GM18951 (cell line): ENCODE data around the gene TMEM266.

Experiments used
- POLR2A ChIP-seq: IDR thresholded peaks from 4 replicates; pipeline ENCODE4 v1.6.1; 2011; ENCODE audit warnings: mild to moderate bottlenecking; ENCODE audit not compliant: insufficient read length, insufficient read depth; ENCODE audit errors: extremely low read depth
- in situ Hi-C: fragments of 300-500 bp; cut with MboI; formaldehyde crosslinking; loops from one replicate; pipeline ENCODE4 v1.12.0; 2022; ENCODE audit warnings: low sequenced_read_pairs, mixed read lengths, inconsistent platforms; ENCODE audit not compliant: unreplicated experiment

The TMEM266 gene

DNA sequence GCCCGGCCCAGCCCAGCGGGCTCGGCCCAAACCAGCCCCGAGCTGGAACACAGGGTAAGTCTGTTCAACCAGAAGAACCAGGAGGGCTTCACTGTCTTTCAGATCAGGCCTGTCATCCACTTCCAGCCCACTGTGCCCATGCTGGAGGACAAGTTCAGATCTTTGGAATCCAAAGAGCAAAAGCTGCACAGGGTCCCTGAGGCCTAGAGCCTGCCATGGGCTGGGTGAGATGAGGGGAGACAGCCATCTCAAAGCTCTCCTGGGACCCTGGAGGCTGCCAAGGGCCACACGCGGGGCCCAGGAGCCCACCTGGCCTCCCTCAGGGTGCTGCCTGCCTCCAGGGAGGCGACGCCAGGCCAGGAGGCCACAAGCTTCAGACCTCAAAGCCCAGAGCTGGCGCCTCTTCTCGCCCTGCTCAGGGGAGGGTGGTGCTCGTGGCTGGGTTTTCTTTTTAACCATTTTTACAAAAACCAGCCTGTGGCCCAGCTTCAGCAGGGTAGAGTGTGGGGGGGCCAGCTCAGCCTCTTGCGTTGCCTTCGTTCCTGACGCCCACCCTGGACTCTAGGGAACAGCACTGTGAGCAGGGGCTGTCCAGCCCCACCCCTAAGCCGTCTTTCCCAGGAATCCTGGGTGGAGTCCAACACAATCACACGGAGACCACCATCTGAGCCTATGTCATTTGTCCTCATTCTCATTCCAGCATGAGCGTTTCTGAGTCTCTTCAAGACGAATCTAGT is 144.5 kb downstream of the TMEM266 start:
- no peak for TF ChIP-seq POLR2A
- in situ Hi-C loops, result no loop called here

DNA sequence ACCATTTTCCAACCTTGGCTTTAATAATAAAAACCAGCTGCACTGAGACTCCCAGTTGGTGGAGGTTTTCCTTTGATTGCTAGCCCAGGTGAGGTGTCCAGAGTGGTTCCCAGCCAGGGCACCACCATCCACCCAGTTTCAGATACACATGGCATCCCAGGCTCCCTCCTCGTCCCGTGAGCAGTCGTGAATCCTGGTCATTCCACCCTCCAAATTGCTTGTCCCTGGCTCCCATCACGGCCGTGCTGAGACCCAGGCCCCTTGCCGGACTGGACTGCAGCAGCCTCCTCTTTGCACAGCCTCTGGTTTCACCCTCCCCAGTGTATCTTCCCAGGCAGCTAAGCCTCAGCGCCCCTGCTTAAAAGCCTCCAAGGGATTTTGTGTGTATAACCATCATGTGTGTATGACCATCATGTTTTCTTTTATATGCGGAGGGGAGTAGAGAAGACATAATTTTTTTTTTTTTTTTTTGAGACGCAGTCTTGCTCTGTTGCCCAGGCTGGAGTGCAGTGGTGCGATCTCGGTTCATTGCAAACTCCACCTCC is 145.2 kb downstream of the TMEM266 start:
- no peak for TF ChIP-seq POLR2A
- in situ Hi-C loops, result no loop called here

DNA sequence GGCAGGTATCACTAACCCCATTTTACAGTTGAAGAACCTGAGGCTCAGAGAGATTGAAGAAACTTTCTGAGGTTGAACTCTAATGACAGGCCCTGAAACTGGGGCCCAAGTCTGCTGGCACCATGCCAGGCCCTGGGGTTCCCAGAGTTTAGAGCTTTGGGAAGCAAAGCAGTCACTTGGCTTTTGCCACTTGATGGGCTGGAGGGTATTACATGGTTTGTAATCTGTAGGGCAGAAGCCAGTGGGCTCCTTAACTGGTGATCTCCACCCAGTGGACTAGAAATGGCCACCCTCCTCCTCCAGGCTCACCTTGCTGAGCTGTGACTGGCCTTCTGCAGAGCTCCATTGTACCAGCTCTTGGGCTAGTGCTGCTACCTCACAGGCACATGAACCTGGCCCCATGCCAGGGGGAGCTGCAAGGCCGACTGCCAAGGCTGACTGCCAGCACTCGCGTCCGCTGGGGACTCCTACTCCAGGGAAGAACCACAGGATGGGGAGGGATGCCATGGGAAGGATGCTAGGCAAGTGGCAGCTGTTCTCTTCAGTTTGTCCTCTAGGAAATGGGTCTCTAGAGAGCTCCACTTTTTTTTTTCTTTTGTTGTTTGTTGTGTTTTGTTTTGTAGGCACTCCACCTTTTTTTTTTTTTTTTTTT is 146.7 kb downstream of the TMEM266 start:
- TF ChIP-seq POLR2A, result no peak
- in situ Hi-C loops, result no loop called here

DNA sequence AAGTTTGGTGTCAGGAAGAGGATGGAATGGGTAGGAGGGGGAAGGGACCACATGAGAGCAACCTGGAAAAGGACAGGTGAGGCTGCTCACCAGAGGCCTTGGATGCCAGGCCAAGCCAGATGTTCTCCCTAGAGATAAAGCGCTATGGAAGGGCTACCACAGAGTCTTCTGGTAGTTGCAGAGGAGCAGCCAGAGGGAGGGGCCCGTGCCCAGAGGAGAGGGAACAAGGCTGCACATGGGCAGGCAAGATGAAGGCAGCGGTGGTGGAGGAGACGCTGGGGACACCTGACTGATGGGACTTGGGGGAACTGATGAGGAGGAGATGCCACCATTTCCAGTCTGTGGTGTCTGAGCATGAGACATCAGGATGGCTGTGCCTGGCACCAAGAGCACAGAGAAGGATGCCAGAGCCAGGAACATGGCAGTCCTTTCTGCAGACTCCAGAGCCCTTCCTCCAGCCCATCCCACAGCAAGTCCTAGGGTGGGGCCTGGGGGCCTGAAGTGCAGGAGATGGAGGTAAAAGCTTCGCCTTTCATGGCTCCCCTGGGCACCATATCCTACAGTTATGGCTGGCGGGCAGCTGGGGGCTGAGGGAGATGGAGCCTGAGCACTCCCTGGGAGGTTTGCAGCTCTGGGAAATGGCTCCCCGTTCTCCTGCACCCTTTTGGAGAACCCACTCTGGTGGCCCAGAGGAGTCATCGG is 148.4 kb downstream of the TMEM266 start:
- no peak for TF ChIP-seq POLR2A
- in situ Hi-C loops, result no loop called here

DNA sequence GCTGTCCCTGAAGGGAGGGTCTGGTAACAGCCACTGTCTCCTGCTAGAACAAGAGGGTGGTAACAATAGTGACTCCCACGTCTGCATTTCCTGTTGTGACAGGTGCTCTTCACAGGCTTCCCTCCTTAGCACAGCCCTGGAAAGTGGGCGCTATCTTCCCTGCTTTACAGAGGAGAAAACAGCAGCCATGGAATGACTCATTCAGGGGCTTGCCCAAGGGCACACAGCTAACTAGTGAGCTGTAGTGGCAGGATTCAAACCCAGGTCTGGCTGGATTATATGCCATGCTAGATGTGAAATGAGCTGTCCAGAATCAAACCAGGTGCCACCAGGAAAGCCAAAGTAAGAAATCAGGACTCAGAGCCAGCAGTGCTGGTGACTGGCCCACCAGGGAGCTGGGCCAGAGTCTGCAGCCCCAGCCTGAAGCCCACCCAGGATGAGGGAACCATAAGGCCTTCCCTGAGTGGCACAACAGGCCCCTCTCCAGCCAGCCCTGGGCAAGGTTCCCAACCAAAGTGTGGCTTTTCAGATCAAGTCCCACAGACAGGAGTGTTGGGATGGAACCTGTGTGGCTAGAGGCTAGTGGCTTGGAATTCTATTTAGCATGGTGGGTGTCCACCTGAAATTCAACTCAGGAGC is 149.1 kb downstream of the TMEM266 start:
- in situ Hi-C loops, result no loop called here
- no peak for TF ChIP-seq POLR2A

DNA sequence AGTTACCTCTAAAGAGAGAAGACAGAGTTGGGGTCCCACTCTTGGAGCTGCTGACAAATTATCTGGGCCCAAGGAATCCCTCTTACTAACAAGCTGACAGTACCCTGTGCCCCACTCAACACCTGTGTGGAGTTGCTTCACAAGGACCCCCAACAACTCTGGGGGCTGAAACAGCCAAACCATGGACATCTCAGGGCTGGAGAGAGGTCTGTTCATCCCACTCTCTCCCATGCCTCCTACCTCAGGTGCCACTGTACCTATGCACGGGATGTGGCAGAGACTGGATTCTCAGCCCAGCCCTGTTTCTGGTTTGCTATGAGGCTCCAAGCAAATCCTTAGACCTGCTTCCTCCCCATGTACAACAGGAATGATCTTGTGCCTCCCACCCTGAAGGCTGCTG is 149.7 kb downstream of the TMEM266 start:
- in situ Hi-C loops, result no loop called here
- no peak for TF ChIP-seq POLR2A

DNA sequence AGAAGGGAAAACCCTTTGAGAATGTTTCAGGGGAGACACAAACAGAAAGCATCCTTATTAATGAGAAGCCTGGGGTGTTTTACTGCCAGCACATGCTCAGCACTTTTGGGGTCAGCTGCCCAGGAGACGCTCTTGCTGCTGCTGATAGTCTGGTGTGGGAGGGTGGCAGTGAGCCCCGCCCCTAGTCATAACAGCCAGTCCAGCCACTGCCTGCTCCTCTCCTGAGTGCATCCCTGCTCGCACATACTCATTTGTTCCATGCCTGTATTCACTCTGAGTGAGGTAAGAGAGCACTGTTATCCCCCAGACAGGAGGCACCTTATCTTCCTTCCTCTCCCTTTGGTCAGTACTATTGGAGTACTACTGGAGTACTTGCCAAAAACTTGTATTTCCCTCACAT is 150.2 kb downstream of the TMEM266 start:
- no peak for TF ChIP-seq POLR2A
- in situ Hi-C loops, result no loop called here

DNA sequence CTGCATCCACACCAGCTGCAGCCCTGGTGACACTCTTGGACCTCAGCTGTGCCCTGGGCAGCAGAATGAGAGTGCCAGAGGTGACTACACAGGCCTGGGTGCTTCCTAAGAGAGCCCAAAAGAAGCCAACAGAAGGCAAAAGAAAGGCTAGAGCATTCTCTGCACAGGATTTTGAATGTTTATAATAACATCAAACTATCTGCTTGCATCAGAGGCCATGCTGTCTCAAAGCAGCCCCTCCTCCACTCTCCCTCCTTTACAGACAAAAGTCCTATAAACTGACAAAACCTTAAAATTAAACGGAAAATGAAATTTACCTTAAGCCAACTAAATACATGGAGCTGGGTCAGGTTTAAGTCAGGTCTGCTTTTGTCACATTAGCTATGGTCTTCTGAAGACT is 155.8 kb downstream of the TMEM266 start:
- no peak for TF ChIP-seq POLR2A
- in situ Hi-C loops, result no loop called here

DNA sequence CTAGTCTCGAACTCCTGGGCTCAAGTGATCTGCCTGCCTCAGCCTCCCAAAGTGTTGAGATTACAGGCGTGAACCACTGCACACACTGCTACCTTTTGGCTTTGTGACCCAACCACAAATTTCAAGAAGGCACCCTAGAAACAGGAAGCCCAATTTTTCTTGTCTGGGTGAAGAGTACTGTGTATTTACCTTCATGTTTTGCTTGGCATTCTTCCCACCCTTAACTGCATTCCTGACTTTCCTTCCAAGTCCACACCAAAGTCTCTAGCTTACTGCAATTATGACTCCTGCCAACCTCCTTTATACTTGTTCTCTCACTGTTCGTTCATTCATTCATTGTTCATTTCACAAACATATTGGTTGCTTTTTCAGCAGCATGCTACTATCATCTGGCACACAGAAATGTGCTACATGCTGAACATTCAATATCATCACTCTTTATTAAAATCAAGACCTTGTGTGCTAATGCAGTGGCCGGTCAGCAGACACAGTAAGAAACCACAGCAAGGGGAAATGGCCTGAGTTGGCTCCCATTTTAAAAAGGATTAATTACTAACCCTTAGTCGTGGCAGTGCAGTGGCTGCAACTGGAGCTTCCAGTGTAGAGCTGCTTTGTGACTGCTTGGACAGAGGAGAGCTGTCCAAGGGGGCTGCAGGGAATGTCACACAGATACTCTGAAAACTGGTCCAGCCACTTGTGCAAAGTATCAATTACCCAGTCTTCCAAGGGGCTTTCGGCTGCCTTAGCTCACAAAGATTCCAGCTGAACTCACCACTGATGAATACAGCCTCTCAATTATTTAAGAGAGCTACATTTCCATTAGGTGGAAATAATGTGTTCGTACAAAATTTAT is 157.5 kb downstream of the TMEM266 start:
- in situ Hi-C loops, result no loop called here
- TF ChIP-seq POLR2A, result no peak

DNA sequence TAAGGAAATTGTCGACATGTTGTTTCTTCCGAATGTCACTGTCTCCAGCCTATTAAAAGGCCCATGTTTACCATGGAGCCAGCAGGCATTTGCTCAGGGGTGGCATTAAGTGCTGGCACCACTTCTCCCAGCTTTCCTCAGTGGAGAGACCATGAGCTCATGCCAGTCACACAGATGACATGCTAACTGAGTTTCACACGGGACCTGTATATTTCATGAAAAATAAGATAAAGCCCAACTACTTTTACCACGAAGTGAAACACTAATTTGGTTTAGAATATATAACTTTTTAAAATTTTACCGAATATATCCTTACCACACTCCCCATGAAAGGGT is 158.1 kb downstream of the TMEM266 start:
- in situ Hi-C loops, result no loop called here
- TF ChIP-seq POLR2A, result no peak

DNA sequence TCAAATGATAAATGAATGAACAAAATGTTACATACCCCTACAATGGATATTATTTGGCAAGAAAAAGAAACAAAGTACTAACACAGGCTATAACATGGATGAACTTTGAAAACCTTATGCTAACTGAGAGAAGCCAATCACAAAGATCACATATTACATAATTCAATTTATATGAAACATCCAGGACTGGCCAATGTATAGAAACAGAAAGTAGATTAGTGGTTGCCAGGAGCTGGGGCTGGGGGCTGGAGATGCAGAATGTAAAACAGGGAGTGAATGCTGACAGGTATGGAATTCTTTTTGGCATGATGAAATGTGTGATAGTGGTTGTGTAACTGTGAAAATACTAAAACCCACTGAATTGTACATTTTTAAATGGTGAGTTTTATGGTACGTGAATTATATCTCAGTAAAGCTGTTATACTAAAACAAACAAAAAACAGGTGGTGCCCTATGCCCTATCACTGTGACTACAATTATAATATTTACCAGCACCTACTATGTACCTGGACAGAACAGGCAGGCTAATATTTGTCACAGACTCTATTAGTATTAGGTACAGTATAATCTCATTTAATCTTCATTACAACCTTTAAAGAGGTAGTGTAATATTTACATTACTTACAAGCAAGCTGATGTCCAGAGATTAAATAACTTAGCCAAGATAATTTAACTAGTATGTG is 161.4 kb downstream of the TMEM266 start:
- no peak for TF ChIP-seq POLR2A
- in situ Hi-C loops, result no loop called here

DNA sequence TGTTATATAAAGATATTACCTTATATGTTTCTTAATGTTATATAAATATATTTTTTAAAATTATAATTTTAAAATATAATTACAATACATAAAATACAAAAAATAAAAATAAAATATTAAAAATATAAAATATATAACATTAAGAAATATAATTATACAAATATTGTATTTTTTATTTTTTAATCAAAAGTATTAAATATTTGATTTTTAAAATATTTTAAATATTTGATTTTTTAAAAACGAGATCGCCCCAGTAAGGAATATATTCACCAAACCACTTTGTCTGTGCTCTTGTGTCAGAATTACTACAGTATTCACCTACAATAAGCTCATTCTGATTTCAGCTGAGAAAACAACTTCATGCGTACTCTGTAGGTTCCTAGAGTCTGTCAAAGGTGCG is 162.4 kb downstream of the TMEM266 start:
- in situ Hi-C loops, result no loop called here

DNA sequence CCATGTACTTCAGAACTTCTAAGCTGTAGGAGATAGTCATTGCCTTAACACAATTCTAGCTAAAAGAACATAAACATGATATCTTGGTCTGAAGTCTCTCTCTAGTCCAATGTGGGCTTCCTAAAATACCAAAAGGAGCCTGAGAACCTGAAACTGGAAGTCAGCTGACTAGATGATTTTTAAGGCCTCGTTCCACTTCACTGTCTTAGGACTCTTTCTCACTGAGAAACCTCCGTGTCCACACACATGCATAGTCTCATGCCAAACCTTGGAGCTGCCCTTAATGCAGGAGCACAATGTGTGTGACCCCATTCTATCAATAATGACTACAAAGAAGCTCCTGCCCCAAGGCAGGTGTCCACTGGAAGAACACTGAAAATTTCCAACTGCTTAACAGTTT is 163.7 kb downstream of the TMEM266 start:
- no peak for TF ChIP-seq POLR2A
- in situ Hi-C loops, result no loop called here

More for the DNA sequence above, 162.4 kb downstream of the TMEM266 start:
- no peak for TF ChIP-seq POLR2A
